GM23248 (cell line): ENCODE data around the gene SF3A1. TPM values are rescaled to one million over a fixed set of nuclear protein-coding genes. Genes with fewer than 3 reads are reported as not detected.
A peak's percentile ranks its signal among the peaks of the same experiment; 100 is the strongest.

ENCODE experiments used
- DNase-seq: peaks from one replicate; pipeline ENCODE4 v3.0.0-alpha.2; 2015
- H2AFZ ChIP-seq: fragments of 200-600 bp; sonication (generic); 2 replicates; pipeline ENCODE4 v1.6.1; 2016; ENCODE audit warnings: antibody characterized with exemption
- H3F3A ChIP-seq: fragments of 200-600 bp; sonication (generic); 2 replicates; pipeline ENCODE4 v1.6.1; 2016; ENCODE audit warnings: mild to moderate bottlenecking, antibody characterized with exemption, mixed run types; ENCODE audit not compliant: insufficient read depth
- H3K27ac ChIP-seq: fragments of 200-600 bp; sonication (generic); 2 replicates; pipeline ENCODE4 v1.5.1; 2016; ENCODE audit warnings: mild to moderate bottlenecking
- H3K27me3 ChIP-seq: fragments of 200-600 bp; sonication (generic); replicated peaks from 2 replicates; pipeline ENCODE4 v1.6.1; 2016; ENCODE audit warnings: mild to moderate bottlenecking; ENCODE audit not compliant: insufficient read depth
- H3K36me3 ChIP-seq: fragments of 200-600 bp; sonication (generic); 2 replicates; pipeline ENCODE4 v1.6.1; 2016; ENCODE audit warnings: low read depth, mild to moderate bottlenecking
- H3K4me1 ChIP-seq: fragments of 200-600 bp; sonication (generic); 2 replicates; pipeline ENCODE4 v1.6.1; 2016; ENCODE audit warnings: mild to moderate bottlenecking; ENCODE audit not compliant: insufficient read depth
- H3K4me2 ChIP-seq: fragments of 200-600 bp; sonication (generic); one replicate; pipeline ENCODE4 v1.6.1; 2016; ENCODE audit warnings: mild to moderate bottlenecking; ENCODE audit not compliant: unreplicated experiment
- H3K4me3 ChIP-seq: fragments of 200-600 bp; sonication (generic); 2 replicates; pipeline ENCODE4 v1.5.1; 2016; ENCODE audit warnings: mild to moderate bottlenecking
- H3K79me2 ChIP-seq: fragments of 200-600 bp; sonication (generic); 2 replicates; pipeline ENCODE4 v1.6.1; 2016; ENCODE audit warnings: mild to moderate bottlenecking; ENCODE audit not compliant: insufficient read depth
- H3K9ac ChIP-seq: fragments of 200-600 bp; sonication (generic); 2 replicates; pipeline ENCODE4 v1.6.1; 2016; ENCODE audit warnings: mild to moderate bottlenecking
- H3K9me2 ChIP-seq: fragments of 200-600 bp; sonication (generic); 2 replicates; pipeline ENCODE4 v1.6.1; 2016; ENCODE audit warnings: mixed run types, mild to moderate bottlenecking, moderate library complexity; ENCODE audit not compliant: insufficient read depth
- H3K9me3 ChIP-seq: fragments of 200-600 bp; sonication (generic); one replicate; pipeline ENCODE4 v1.6.1; 2017; ENCODE audit warnings: low read depth
- H4K20me1 ChIP-seq: fragments of 200-600 bp; sonication (generic); 2 replicates; pipeline ENCODE4 v1.6.0; 2016; ENCODE audit not compliant: insufficient read depth
- EZH2 ChIP-seq: fragments of 200-600 bp; sonication (generic); IDR thresholded peaks from 2 replicates; pipeline ENCODE4 v1.6.1; 2018; ENCODE audit warnings: antibody characterized with exemption, mild to moderate bottlenecking; ENCODE audit not compliant: insufficient read depth, poor library complexity, severe bottlenecking
- EZH2phosphoT487 ChIP-seq: fragments of 200-600 bp; sonication (generic); IDR thresholded peaks from 2 replicates; pipeline ENCODE4 v1.6.1; 2018; ENCODE audit warnings: antibody characterized with exemption, moderate library complexity, mild to moderate bottlenecking, low read depth; ENCODE audit not compliant: insufficient read depth
- WGBS, 2 experiments: methylation state at CpG; one replicate each; pipeline ENCODE4 v1.1.6; 2015 to 2017; ENCODE audit warnings: low lambda C conversion rate in 2 of 2, low coverage in 1 of 2; ENCODE audit errors: missing lambda C conversion rate in 2 of 2; 5-methylcytosine and 5-hydroxymethylcytosine counted together
- in situ Hi-C: fragments of 300-500 bp; cut with MboI; formaldehyde crosslinking; loops from 2 replicates; pipeline ENCODE4 v1.15.0; 2020
- polyA plus RNA-seq: library from polyadenylated mRNA; unstranded; fragments of >200 nt; fragmentation: Nextera tagmentation; extraction: Ambion mirVana; gene quantifications from 2 replicates; pipeline ENCODE4 v1.2.1, GENCODE V29; 2016
- total RNA-seq: library from RNA; depleted of rRNA; stranded (reverse); fragments of >200 nt; shearing (Covaris generic); gene quantifications from 2 replicates; pipeline ENCODE4 v1.2.3, GENCODE V29; 2014

The SF3A1 gene
- total and polyA plus RNA-seq, 2 experiments from 2014 or later = 12.9 to 75.0 TPM

GRCh38 chr22:30289980-30290313, 66.7 kb downstream of the SF3A1 start:
- peak overlapping the region; percentile 82 for H3K4me3 ChIP-seq
- no peaks in the 10 kb centered on the region for H3K9me3 ChIP-seq
- peak overlapping the region; percentile 35 for H3K9ac ChIP-seq
- H3K4me1 ChIP-seq = peaks cover 20% of the 10 kb centered on the region
- no peaks in the 10 kb centered on the region; the same call in 1 of the 2 replicates for H3K36me3 ChIP-seq
- peak overlapping the region; percentile 75 for H3K4me2 ChIP-seq
- H3F3A ChIP-seq = peaks cover 17% of the 10 kb centered on the region
- in situ Hi-C loops = loop anchor here (10.0 kb wide), 1 partner anchor 95 kb away; the partner anchor contains the start of gene RNF215
- no peak for TF ChIP-seq EZH2
- no peak for DNase-seq
- H3K79me2 ChIP-seq = no peaks in the 10 kb centered on the region
- H3K27ac ChIP-seq = peak overlapping the region; percentile 14; the same call in 1 of the 2 replicates
- H2AFZ ChIP-seq = no peak overlapping the region
- H4K20me1 ChIP-seq = no peaks in the 10 kb centered on the region
- H3K27me3 ChIP-seq = no peaks in the 10 kb centered on the region
- H3K9me2 ChIP-seq = no peaks in the 10 kb centered on the region
- 20 to 21% methylated on average over 12 of the region's 12 CpGs for WGBS, 2 experiments

GRCh38 chr22:30289141-30289979, 67.3 kb downstream of the SF3A1 start, which contains the start of gene CASTOR1:
Gene CASTOR1, minus strand, starts transcription at chr22:30289505. Its CDS starts 8 bp downstream, at chr22:30289497.
- WGBS, 2 experiments = 1% methylated on average over 62 to 84 of the region's 85 CpGs
- TF ChIP-seq EZH2phosphoT487 (no peak), EZH2 (no peak)
- H3K4me1 ChIP-seq = peaks cover 20% of the 10 kb centered on the region
- H2AFZ ChIP-seq = peak within 1 kb of the TSS; percentile 52
- peak within 1 kb of the TSS; percentile 79 for H3K9ac ChIP-seq
- H3K36me3 ChIP-seq = no peaks in the 10 kb centered on the region; the same call in 1 of the 2 replicates
- H3K27ac ChIP-seq = peak within 1 kb of the TSS; percentile 20
- H4K20me1 ChIP-seq = no peaks in the 10 kb centered on the region
- no peaks in the 10 kb centered on the region for H3K27me3 ChIP-seq
- no peaks in the 10 kb centered on the region for H3K9me3 ChIP-seq
- H3K79me2 ChIP-seq = no peaks in the 10 kb centered on the region
- in situ Hi-C loops = loop anchor here (10.0 kb wide), 1 partner anchor 95 kb away; the partner anchor contains the start of gene RNF215
- peak within 1 kb of the TSS; percentile 75 for H3K4me2 ChIP-seq
- peaks cover 17% of the 10 kb centered on the region for H3F3A ChIP-seq
- H3K4me3 ChIP-seq = peak within 1 kb of the TSS; percentile 82
- H3K9me2 ChIP-seq = no peaks in the 10 kb centered on the region
- peak; percentile 100 for DNase-seq

- Histone ChIP-seq H2AFZ (peak overlapping the region; percentile 52), H3K9me2 (no peaks in the 10 kb centered on the region), H3F3A (peaks cover 17% of the 10 kb centered on the region), H3K79me2 (no peaks in the 10 kb centered on the region), H3K36me3 (no peaks in the 10 kb centered on the region), H3K9ac (peak overlapping the region; percentile 79), H3K27me3 (no peaks in the 10 kb centered on the region), H4K20me1 (no peaks in the 10 kb centered on the region), H3K4me3 (peak overlapping the region; percentile 82), H3K4me1 (peaks cover 20% of the 10 kb centered on the region), H3K4me2 (peak overlapping the region; percentile 67), H3K27ac (peak overlapping the region; percentile 20; the same call in 1 of the 2 replicates), H3K9me3 (no peaks in the 10 kb centered on the region)
- no peak for DNase-seq
- in situ Hi-C loops = loop anchor here (10.0 kb wide), 1 partner anchor 96 kb away; the partner anchor contains the start of gene RNF215
- 8 to 12% methylated on average over 24 to 26 of the region's 27 CpGs for WGBS, 2 experiments
- TF ChIP-seq EZH2 = no peak
- no peak for TF ChIP-seq EZH2phosphoT487
These were observed 68.1 kb downstream of the SF3A1 start for GRCh38 chr22:30288419-30289140.
